ENCODE results near the gene PBX1.

GRCh38 chr1:164564378-164564777 is 5.4 kb downstream of the PBX1 start:
- no peak for TF ChIP-seq CTCF (IDR thresholded peaks at IDR 0.05)
- TF ChIP-seq POLR2A (IDR thresholded peaks at IDR 0.05) = no peak

All from esophagus squamous epithelium (tissue), 4 donors.